ENCODE results near the gene CYP1A2. TPM values are rescaled to one million over a fixed set of nuclear protein-coding genes. Genes with fewer than 3 reads are reported as not detected.

Gene CYP1A2
- polyA plus RNA-seq, 3 donors, result not detected

- no peak overlapping the region for H2AFZ ChIP-seq (ENCODE audit: insufficient read depth, low read depth, low read length, poor library complexity, severe bottlenecking)
- no peaks in the 10 kb centered on the region for H3K4me1 ChIP-seq (ENCODE audit: control insufficient read depth in 1 of 2, insufficient read depth in 2 of 2, low read length in 2 of 2)
- H3K27me3 ChIP-seq (ENCODE audit: control insufficient read depth in 2 of 2, insufficient read depth in 2 of 2, low read length in 2 of 2), result peaks cover 0 to 10% of the 10 kb centered on the region in 2 donors
- no peak overlapping the region for H3K4me3 ChIP-seq (replicated peaks in 1 of 3; ENCODE audit: low read depth in 2 of 3, low read length in 3 of 3)
- no peak for TF ChIP-seq CTCF (IDR thresholded peaks at IDR 0.05)
- no peak overlapping the region for H3K27ac ChIP-seq (ENCODE audit: low read depth in 1 of 2, low read length in 2 of 2)
- no peak overlapping the region for H3K4me2 ChIP-seq (replicated peaks; ENCODE audit: extremely low read depth, low read length, poor library complexity, severe bottlenecking)
- Mint-ChIP-seq H3K4me3 (no peak overlapping the region), H3K27me3 (ENCODE audit: low read depth in 3 of 3) (peaks cover 24 to 34% (median 30%) of the 10 kb centered on the region in 3 donors), H3K36me3 (no peaks in the 10 kb centered on the region), H3K4me1 (no peaks in the 10 kb centered on the region), H3K9me3 (peaks cover 0 to 6% (median 3%) of the 10 kb centered on the region in 7 donors), H3K27ac (no peak overlapping the region)
- DNase-seq, result no peak
- intact Hi-C loops (cut with micrococcal nuclease), result no loop called here
- H3K9ac ChIP-seq (ENCODE audit: insufficient read depth, low read length, poor library complexity, severe bottlenecking), result no peak overlapping the region
- H4K20me1 ChIP-seq (ENCODE audit: insufficient read depth, low read length), result no peaks in the 10 kb centered on the region
- 96% methylated on average over 4 of the region's 5 CpGs for WGBS (ENCODE audit: insufficient coverage)
- peaks cover 0 to under 1% of the 10 kb centered on the region in 2 donors for H3K9me3 ChIP-seq (replicated peaks in 1 of 2; ENCODE audit: control insufficient read depth in 1 of 2, insufficient read depth in 1 of 2, low read length in 2 of 2)
- no peaks in the 10 kb centered on the region for H3K36me3 ChIP-seq (replicated peaks in 1 of 2; ENCODE audit: control insufficient read depth in 1 of 2, insufficient read depth in 2 of 2, low read length in 2 of 2)
- no peaks in the 10 kb centered on the region for H3K79me2 ChIP-seq (ENCODE audit: insufficient read depth, low read length)
Measured at GRCh38 chr15:74732846-74733245, 15.8 kb upstream of the CYP1A2 start.

GRCh38 chr15:74733269-74733668 lies 15.4 kb upstream of the CYP1A2 start:
- Mint-ChIP-seq H3K36me3 (no peaks in the 10 kb centered on the region), H3K4me3 (no peak overlapping the region), H3K27ac (no peak overlapping the region), H3K9me3 (peaks cover 2 to 10% (median 6%) of the 10 kb centered on the region in 7 donors), H3K4me1 (no peaks in the 10 kb centered on the region), H3K27me3 (ENCODE audit: low read depth in 3 of 3) (peaks cover 20 to 32% (median 28%) of the 10 kb centered on the region in 3 donors)
- WGBS (ENCODE audit: insufficient coverage), result 98% methylated on average over 3 of the region's 3 CpGs
- H3K27ac ChIP-seq (ENCODE audit: low read depth in 1 of 2, low read length in 2 of 2), result no peak overlapping the region
- no peak overlapping the region for H2AFZ ChIP-seq (ENCODE audit: insufficient read depth, low read depth, low read length, poor library complexity, severe bottlenecking)
- DNase-seq, result no peak
- H3K4me3 ChIP-seq (replicated peaks in 1 of 3; ENCODE audit: low read depth in 2 of 3, low read length in 3 of 3), result no peak overlapping the region
- H3K79me2 ChIP-seq (ENCODE audit: insufficient read depth, low read length), result no peaks in the 10 kb centered on the region
- no peaks in the 10 kb centered on the region for H3K36me3 ChIP-seq (replicated peaks in 1 of 2; ENCODE audit: control insufficient read depth in 1 of 2, insufficient read depth in 2 of 2, low read length in 2 of 2)
- no peak overlapping the region for H3K4me2 ChIP-seq (replicated peaks; ENCODE audit: extremely low read depth, low read length, poor library complexity, severe bottlenecking)
- no peak for TF ChIP-seq CTCF (IDR thresholded peaks at IDR 0.05)
- no peak overlapping the region for H3K9ac ChIP-seq (ENCODE audit: insufficient read depth, low read length, poor library complexity, severe bottlenecking)
- no peaks in the 10 kb centered on the region for H3K9me3 ChIP-seq (replicated peaks in 1 of 2; ENCODE audit: control insufficient read depth in 1 of 2, insufficient read depth in 1 of 2, low read length in 2 of 2)
- intact Hi-C loops (cut with micrococcal nuclease), result no loop called here
- H3K27me3 ChIP-seq (ENCODE audit: control insufficient read depth in 2 of 2, insufficient read depth in 2 of 2, low read length in 2 of 2), result peaks cover 0 to 6% of the 10 kb centered on the region in 2 donors
- no peaks in the 10 kb centered on the region for H4K20me1 ChIP-seq (ENCODE audit: insufficient read depth, low read length)
- no peaks in the 10 kb centered on the region for H3K4me1 ChIP-seq (ENCODE audit: control insufficient read depth in 1 of 2, insufficient read depth in 2 of 2, low read length in 2 of 2)

All from CD14-positive monocyte (primary cell).